ENCODE results near the gene CTNNA1. TPM values are rescaled to one million over a fixed set of nuclear protein-coding genes. Genes with fewer than 3 reads are reported as not detected.

CTNNA1 gene
- total and polyA plus RNA-seq, 2 of the 8 experiments (the other 6 are each of a cell fraction or from before 2014, with no cell fraction given): 115 to 349 TPM

- no peak for TF ChIP-seq CHD7 (IDR thresholded peaks at IDR 0.05; ENCODE audit: insufficient replicate concordance, low read length)
- no peak for TF ChIP-seq RXRA (IDR thresholded peaks at IDR 0.05; ENCODE audit: insufficient read depth, low read depth, low read length)
- no peak for TF ChIP-seq CHD2 (IDR thresholded peaks at IDR 0.05; ENCODE audit: low read length)
- no peak for TF ChIP-seq ASH2L (IDR thresholded peaks at IDR 0.05; ENCODE audit: low read length)
- no peak for TF ChIP-seq CBX5 (IDR thresholded peaks at IDR 0.05; ENCODE audit: low read depth, low read length)
- no peak for TF ChIP-seq BRCA1 (IDR thresholded peaks at IDR 0.05; ENCODE audit: low read depth, low read length)
- TF ChIP-seq PHF8 (conservative IDR thresholded peaks at IDR 0.05; ENCODE audit: low read depth, low read length): no peak
- TF ChIP-seq BCL11A (IDR thresholded peaks at IDR 0.05; ENCODE audit: low read depth in 2 of 2, low read length in 2 of 2): no peak
- TF ChIP-seq TAF1 (IDR thresholded peaks at IDR 0.05; ENCODE audit: low read depth, low read length): no peak
- no peak for TF ChIP-seq POU5F1 (IDR thresholded peaks at IDR 0.05; ENCODE audit: low read depth, low read length)
- no peak for TF ChIP-seq ZNF274 (IDR thresholded peaks at IDR 0.05; ENCODE audit: borderline replicate concordance, extremely low read depth, low read length)
These were observed 10.0 kb downstream of the CTNNA1 start (continued) for GRCh38 chr5:138763037-138763778.
